LNCAP (cell line): Measurements from ENCODE around the gene BDKRB2.

Experiments
- TF ChIP-seq, protein P1 (sequence below): fragments of 450-650 bp; IDR thresholded peaks from 2 replicates; pipeline ENCODE4 v1.5.1; 2017; ENCODE audit warnings: mild to moderate bottlenecking

The BDKRB2 gene

DNA sequence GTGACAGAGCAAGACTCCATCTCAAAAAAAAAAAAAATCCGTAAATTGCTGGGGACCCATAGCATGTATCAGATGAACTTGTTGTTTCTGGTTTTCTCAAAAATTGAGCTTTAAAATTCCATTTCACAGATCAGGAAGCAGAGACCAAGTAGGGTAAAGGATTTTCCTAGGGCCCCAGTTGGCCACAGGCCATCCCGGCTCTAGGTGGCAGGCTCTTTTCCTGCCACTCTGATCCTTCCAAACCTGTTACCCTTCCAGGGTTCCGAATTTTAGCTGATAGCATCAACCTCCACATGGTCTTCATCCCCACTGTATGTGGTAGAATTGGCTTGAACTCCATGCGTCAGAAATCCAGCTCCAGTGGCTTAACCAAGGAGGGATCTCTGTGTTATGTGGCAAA is 36.1 kb upstream of the BDKRB2 start:
- TF ChIP-seq, protein P1, sequence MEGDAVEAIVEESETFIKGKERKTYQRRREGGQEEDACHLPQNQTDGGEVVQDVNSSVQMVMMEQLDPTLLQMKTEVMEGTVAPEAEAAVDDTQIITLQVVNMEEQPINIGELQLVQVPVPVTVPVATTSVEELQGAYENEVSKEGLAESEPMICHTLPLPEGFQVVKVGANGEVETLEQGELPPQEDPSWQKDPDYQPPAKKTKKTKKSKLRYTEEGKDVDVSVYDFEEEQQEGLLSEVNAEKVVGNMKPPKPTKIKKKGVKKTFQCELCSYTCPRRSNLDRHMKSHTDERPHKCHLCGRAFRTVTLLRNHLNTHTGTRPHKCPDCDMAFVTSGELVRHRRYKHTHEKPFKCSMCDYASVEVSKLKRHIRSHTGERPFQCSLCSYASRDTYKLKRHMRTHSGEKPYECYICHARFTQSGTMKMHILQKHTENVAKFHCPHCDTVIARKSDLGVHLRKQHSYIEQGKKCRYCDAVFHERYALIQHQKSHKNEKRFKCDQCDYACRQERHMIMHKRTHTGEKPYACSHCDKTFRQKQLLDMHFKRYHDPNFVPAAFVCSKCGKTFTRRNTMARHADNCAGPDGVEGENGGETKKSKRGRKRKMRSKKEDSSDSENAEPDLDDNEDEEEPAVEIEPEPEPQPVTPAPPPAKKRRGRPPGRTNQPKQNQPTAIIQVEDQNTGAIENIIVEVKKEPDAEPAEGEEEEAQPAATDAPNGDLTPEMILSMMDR, result no peak

GRCh38 chr14:96170961-96171592 is 33.6 kb upstream of the BDKRB2 start:
- TF ChIP-seq, protein P1, result no peak

- TF ChIP-seq, protein P1, result no peak
Measured at GRCh38 chr14:96173636-96174475, 30.8 kb upstream of the BDKRB2 start.

DNA sequence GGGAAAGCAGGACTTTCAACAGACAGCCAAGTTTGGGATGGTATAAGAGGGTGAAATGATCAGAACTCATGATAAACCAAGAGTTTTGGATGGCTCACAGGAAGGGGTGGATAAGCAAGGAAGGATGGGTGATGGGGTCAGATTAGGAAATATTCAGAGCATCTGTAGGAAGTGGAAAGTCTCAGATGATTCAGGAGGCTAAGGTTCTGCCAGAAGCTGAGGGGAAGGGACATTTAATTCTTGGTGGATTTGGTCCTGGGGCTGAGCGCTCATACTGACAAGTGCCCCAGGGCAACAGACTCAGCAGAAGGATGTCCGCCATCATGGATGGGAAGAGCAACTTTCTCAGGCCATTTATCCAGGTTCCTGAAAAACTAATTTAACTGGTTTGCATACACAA is 28.4 kb upstream of the BDKRB2 start:
- TF ChIP-seq, protein P1, result no peak

DNA sequence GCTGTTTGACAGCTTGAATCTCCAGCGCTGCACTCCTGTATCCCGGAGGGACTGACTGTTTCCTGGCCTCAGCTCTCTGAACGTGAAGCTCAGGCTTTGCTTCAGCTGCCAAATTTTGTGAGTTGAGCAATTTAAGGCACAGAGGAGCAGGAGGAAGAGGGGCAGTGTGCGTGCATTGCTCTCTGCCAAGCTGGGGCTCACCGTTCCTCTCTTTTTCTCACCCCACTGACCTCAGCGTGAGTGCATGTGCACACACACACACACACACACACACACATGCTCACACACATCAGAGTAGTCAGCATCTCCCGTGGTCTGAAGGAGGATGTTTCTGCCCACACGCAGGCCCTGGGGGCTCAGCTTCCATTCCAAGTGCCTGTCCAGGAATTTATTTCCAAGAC is 27.8 kb upstream of the BDKRB2 start:
- TF ChIP-seq, protein P1, result no peak

- TF ChIP-seq, protein P1, result no peak
Measured at GRCh38 chr14:96177766-96178375, 26.8 kb upstream of the BDKRB2 start.

DNA sequence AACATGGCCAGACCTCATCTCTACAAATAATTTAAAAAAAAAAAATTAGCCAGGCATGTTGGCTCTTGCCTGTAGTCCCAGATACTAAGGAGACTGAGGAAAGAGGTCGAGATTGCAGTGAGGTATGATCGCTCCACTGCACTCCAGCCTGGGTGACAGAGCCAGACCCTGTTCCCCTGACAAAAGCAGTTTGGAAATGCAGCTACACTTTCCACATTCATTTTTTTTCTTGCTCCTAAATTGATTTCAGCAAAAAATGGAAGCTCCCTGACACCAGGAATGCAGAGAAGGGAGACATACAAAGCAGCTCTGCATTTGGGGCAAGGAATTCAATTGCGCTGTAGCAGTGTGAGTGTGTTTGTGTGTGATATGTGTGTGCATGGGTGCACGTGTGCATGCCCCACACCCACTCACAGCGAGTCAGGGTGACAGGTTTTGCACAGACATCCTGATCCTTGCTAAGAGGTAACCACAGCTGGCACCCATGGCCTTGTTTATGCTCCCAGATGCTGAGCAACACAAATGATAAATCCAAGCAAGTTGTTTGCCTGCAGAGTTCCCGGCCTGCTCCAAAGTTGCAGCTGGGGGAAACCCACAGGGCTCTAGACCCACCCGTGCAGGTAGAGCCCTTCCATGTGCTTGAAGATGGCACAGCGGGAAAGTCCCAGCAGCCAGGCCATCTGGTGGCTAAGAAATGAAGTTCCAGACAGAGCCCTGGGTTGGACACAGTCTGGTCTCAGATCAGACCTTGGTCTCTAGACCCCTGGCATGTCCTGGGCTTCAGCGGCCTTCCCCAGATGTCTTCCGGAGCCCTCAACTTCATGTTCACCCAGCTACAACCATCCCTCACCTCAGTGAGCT is 25.9 kb upstream of the BDKRB2 start:
- TF ChIP-seq, protein P1, result no peak
